ENCODE measurements around the gene ST7L. TPM values are rescaled to one million over a fixed set of nuclear protein-coding genes. Genes with fewer than 3 reads are reported as not detected.

ST7L gene
- total RNA-seq, 4 donors from 2014 or later = 16.5 to 37.1 (median 27.8) TPM

- Histone ChIP-seq H3K4me1 (no peaks in the 10 kb centered on the region), H3K36me3 (no peaks in the 10 kb centered on the region), H3K27ac (no peak overlapping the region), H3K27me3 (no peaks in the 10 kb centered on the region), H3K9me3 (no peaks in the 10 kb centered on the region), H3K4me3 (no peak overlapping the region)
- TF ChIP-seq POLR2A (IDR thresholded peaks at IDR 0.05) = no peak
- TF ChIP-seq, protein P1, sequence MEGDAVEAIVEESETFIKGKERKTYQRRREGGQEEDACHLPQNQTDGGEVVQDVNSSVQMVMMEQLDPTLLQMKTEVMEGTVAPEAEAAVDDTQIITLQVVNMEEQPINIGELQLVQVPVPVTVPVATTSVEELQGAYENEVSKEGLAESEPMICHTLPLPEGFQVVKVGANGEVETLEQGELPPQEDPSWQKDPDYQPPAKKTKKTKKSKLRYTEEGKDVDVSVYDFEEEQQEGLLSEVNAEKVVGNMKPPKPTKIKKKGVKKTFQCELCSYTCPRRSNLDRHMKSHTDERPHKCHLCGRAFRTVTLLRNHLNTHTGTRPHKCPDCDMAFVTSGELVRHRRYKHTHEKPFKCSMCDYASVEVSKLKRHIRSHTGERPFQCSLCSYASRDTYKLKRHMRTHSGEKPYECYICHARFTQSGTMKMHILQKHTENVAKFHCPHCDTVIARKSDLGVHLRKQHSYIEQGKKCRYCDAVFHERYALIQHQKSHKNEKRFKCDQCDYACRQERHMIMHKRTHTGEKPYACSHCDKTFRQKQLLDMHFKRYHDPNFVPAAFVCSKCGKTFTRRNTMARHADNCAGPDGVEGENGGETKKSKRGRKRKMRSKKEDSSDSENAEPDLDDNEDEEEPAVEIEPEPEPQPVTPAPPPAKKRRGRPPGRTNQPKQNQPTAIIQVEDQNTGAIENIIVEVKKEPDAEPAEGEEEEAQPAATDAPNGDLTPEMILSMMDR (IDR thresholded peaks at IDR 0.05) = no peak
- no peak for DNase-seq
- intact Hi-C loops (cut with DNase I; ENCODE audit: low total_unique reads) = no loop called here
Observed at GRCh38 chr1:112528076-112528475, 90.9 kb downstream of the ST7L start.

- no peaks in the 10 kb centered on the region for H3K9me3 ChIP-seq
- TF ChIP-seq, protein P1 (IDR thresholded peaks at IDR 0.05) = no peak
- TF ChIP-seq POLR2A (IDR thresholded peaks at IDR 0.05) = no peak
- DNase-seq = no peak
- no peaks in the 10 kb centered on the region for H3K27me3 ChIP-seq
- H3K4me1 ChIP-seq = no peaks in the 10 kb centered on the region
- H3K36me3 ChIP-seq = no peaks in the 10 kb centered on the region
- H3K4me3 ChIP-seq = no peak overlapping the region
- H3K27ac ChIP-seq = no peak overlapping the region
- intact Hi-C loops (cut with DNase I; ENCODE audit: low total_unique reads) = no loop called here
Observed at GRCh38 chr1:112527266-112528010, 91.5 kb downstream of the ST7L start.

- Histone ChIP-seq H3K27me3 (no peaks in the 10 kb centered on the region), H3K9me3 (no peaks in the 10 kb centered on the region), H3K4me3 (no peak overlapping the region), H3K36me3 (no peaks in the 10 kb centered on the region), H3K4me1 (no peaks in the 10 kb centered on the region), H3K27ac (peak overlapping the region; percentile 42 to 65)
- intact Hi-C loops (cut with DNase I; ENCODE audit: low total_unique reads) = no loop called here
- TF ChIP-seq POLR2A (IDR thresholded peaks at IDR 0.05) = no peak
- TF ChIP-seq, protein P1 (IDR thresholded peaks at IDR 0.05) = no peak
- no peak for DNase-seq
Observed at GRCh38 chr1:112524986-112525385, 94.0 kb downstream of the ST7L start.

- Histone ChIP-seq H3K27ac (peak overlapping the region; percentile 42 to 65), H3K9me3 (no peaks in the 10 kb centered on the region), H3K36me3 (no peaks in the 10 kb centered on the region), H3K4me1 (no peaks in the 10 kb centered on the region), H3K4me3 (no peak overlapping the region), H3K27me3 (no peaks in the 10 kb centered on the region)
- peak; percentile 40 to 63 for DNase-seq
- TF ChIP-seq POLR2A (IDR thresholded peaks at IDR 0.05) = no peak
- TF ChIP-seq, protein P1 (IDR thresholded peaks at IDR 0.05) = no peak
- intact Hi-C loops (cut with DNase I; ENCODE audit: low total_unique reads) = no loop called here
Observed at GRCh38 chr1:112524251-112524650, 94.7 kb downstream of the ST7L start.

DNA sequence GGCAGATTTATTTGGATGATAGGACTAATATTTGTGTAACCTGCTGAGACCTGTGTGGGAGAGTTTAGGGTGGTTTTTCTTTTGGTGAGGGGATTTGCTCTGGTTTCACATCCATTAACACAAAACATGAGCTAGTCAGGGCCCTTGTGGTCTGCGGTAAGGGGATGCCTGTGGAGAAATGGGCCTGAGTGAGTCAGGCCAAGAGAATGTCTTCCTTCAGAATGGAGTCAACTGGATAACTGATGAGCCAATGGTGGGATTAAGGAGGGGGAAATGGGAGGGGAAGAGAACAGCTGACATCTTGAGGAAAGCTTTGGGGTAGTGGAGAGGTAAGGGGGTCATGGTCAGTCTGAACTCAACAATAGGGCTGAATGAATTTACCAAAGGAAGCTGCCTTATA lies 96.3 kb downstream of the ST7L start:
- Histone ChIP-seq H3K9me3 (no peaks in the 10 kb centered on the region), H3K4me3 (no peak overlapping the region), H3K4me1 (no peaks in the 10 kb centered on the region), H3K27me3 (no peaks in the 10 kb centered on the region), H3K36me3 (no peaks in the 10 kb centered on the region), H3K27ac (peak overlapping the region in 1 of 2 donors; percentile 65)
- DNase-seq = no peak
- intact Hi-C loops (cut with DNase I; ENCODE audit: low total_unique reads) = no loop called here
- TF ChIP-seq POLR2A (IDR thresholded peaks at IDR 0.05) = no peak
- TF ChIP-seq, protein P1 (IDR thresholded peaks at IDR 0.05) = no peak

All from uterus (tissue), 4 donors.